HCT116 (cell line): Measurements from ENCODE around the gene GGT5. TPM values are rescaled to one million over a fixed set of nuclear protein-coding genes. Genes with fewer than 3 reads are reported as not detected.
"Not testable (repeated sequence)": the region's sequence is repeated elsewhere in the genome, so short reads cannot be mapped to it uniquely, and the experiment has no call there.

Experiments used
- ATAC-seq: fragments of 200-7000 bp; cut with Tn5 transposase; 2 replicates; pipeline ENCODE4 v1.9.1; 2020; ENCODE audit warnings: mild to moderate bottlenecking, moderate library complexity
- BruUV-seq: library from RNA; stranded (reverse); fragments of 400-500 nt; replicated peaks from 2 replicates; lab custom pipeline; 2021; lab: Mats Ljungman, UMichigan
- CTCF ChIA-PET: fragments of 300-600 bp; sonication (Branson Sonifier 250); formaldehyde crosslinking; loops from one replicate; lab custom pipeline; 2021; ENCODE audit warnings: antibody characterized with exemption; lab: Charles Lee
- POLR2A ChIA-PET: fragments of 300-600, 350-600 bp; sonication (Branson Sonifier 250); formaldehyde crosslinking; loops from one replicate; lab custom pipeline; 2021; ENCODE audit warnings: antibody characterized with exemption; lab: Charles Lee
- RAD21 ChIA-PET, 2 experiments: fragments of 300-600 bp; sonication (Branson Sonifier 250); formaldehyde crosslinking; loops; one replicate each; lab custom pipeline; 2023; ENCODE audit warnings: low total read pairs in 2 of 2; ENCODE audit not compliant: uncharacterized antibody in 2 of 2, unreplicated experiment in 2 of 2, low non-redundant PET in 1 of 2; lab: Charles Lee
- DNase-seq: peaks from one replicate; pipeline ENCODE4 v3.0.0-alpha.2; 2010; ENCODE audit warnings: low read depth, low spot score
- H2AFZ ChIP-seq: fragments of 200-600 bp; shearing (Covaris generic), sonication (generic); 2 replicates; pipeline ENCODE4 v1.6.1; 2017; ENCODE audit warnings: low read depth, mixed run types, mixed read lengths, antibody characterized with exemption, low read length; ENCODE audit not compliant: poor library complexity, severe bottlenecking
- H3K27ac ChIP-seq: 2 replicates; pipeline ENCODE4 v1.5.1; 2012; ENCODE audit warnings: low read depth, low read length
- H3K27me3 ChIP-seq: fragments of 200-600 bp; sonication (generic); 2 replicates; pipeline ENCODE4 v1.6.1; 2016; ENCODE audit warnings: mixed run types, low read length, mixed read lengths; ENCODE audit not compliant: insufficient read depth
- H3K36me3 ChIP-seq, 2 experiments: fragments of 200-500 bp in 1 of 2; fragments of 200-600 bp in 1 of 2; sonication (Bioruptor generic) in 1 of 2; sonication (generic) in 1 of 2; 2 replicates each; pipeline versions ENCODE4 v1.5.1 to v1.6.1; 2014 to 2016; ENCODE audit warnings: low read length in 2 of 2, inconsistent platforms in 1 of 2, mixed read lengths in 1 of 2, mixed run types in 1 of 2; ENCODE audit not compliant: insufficient read depth in 2 of 2, control insufficient read depth in 1 of 2
- H3K4me1 ChIP-seq, 2 experiments: fragments of 200-600 bp in 1 of 2; sonication (generic) in 1 of 2; 2 replicates each; pipeline versions ENCODE4 v1.5.1 to v1.6.1; 2012 to 2017; ENCODE audit warnings: low read length in 2 of 2, inconsistent platforms in 1 of 2, mild to moderate bottlenecking in 1 of 2, mixed read lengths in 1 of 2, mixed run types in 1 of 2, moderate library complexity in 1 of 2; ENCODE audit not compliant: insufficient read depth in 2 of 2, control insufficient read depth in 1 of 2
- H3K4me2 ChIP-seq: fragments of 200-600 bp; sonication (generic); 2 replicates; pipeline ENCODE4 v1.6.1; 2017; ENCODE audit warnings: mixed run types, low read length, mixed read lengths
- H3K4me3 ChIP-seq, 2 experiments: fragments of 200-600 bp in 1 of 2; sonication (generic) in 1 of 2; replicated peaks in 1 of 2; 2 replicates each; pipeline ENCODE4 v1.5.1; 2011 to 2016; ENCODE audit warnings: low read length in 2 of 2, control low read depth in 1 of 2, low read depth in 1 of 2, mild to moderate bottlenecking in 1 of 2, mixed read lengths in 1 of 2, mixed run types in 1 of 2
- H3K79me2 ChIP-seq: fragments of 200-600 bp; sonication (generic); 2 replicates; pipeline ENCODE4 v1.6.1; 2017; ENCODE audit warnings: mild to moderate bottlenecking, mixed run types, low read length, moderate library complexity, mixed read lengths; ENCODE audit not compliant: insufficient read depth
- H3K9ac ChIP-seq: fragments of 200-600 bp; sonication (generic); 2 replicates; pipeline ENCODE4 v1.6.1; 2016; ENCODE audit warnings: low read length, mixed read lengths
- H3K9me2 ChIP-seq: fragments of 200-600 bp; sonication (generic), shearing (Covaris generic); 2 replicates; pipeline ENCODE4 v1.6.1; 2017; ENCODE audit warnings: mixed run types, mild to moderate bottlenecking, moderate library complexity; ENCODE audit not compliant: insufficient read depth
- H3K9me3 ChIP-seq, 2 experiments: fragments of 200-500 bp in 1 of 2; fragments of 200-600 bp in 1 of 2; sonication (Bioruptor generic) in 1 of 2; sonication (generic) in 1 of 2; 2 replicates each; pipeline ENCODE4 v1.6.1; 2014 to 2017; ENCODE audit warnings: low read length in 2 of 2, mixed read lengths in 2 of 2, inconsistent platforms in 1 of 2, low read depth in 1 of 2, mild to moderate bottlenecking in 1 of 2, mixed run types in 1 of 2, moderate library complexity in 1 of 2; ENCODE audit not compliant: control insufficient read depth in 1 of 2, insufficient read depth in 1 of 2
- H4K20me1 ChIP-seq: fragments of 200-600 bp; sonication (generic), shearing (Covaris generic); 2 replicates; pipeline ENCODE4 v1.6.1; 2017; ENCODE audit warnings: mixed run types, mild to moderate bottlenecking, moderate library complexity; ENCODE audit not compliant: insufficient read depth
- CBX3 ChIP-seq: IDR thresholded peaks from 2 replicates; pipeline ENCODE4 v1.6.1; 2012; ENCODE audit warnings: low read depth
- CEBPB ChIP-seq: IDR thresholded peaks from 2 replicates; pipeline ENCODE4 v1.6.1; 2012; ENCODE audit warnings: low read depth
- EGR1 ChIP-seq: IDR thresholded peaks from 2 replicates; pipeline ENCODE4 v1.6.1; 2012; ENCODE audit warnings: low read depth
- EZH2 ChIP-seq: fragments of 200-600 bp; sonication (generic); IDR thresholded peaks from 2 replicates; pipeline ENCODE4 v1.6.1; 2017; ENCODE audit warnings: antibody characterized with exemption, mixed run types
- EZH2phosphoT487 ChIP-seq: fragments of 200-600 bp; IDR thresholded peaks from 2 replicates; pipeline ENCODE4 v1.6.1; 2018; ENCODE audit warnings: antibody characterized with exemption, borderline replicate concordance
- FOSL1 ChIP-seq: IDR thresholded peaks from 2 replicates; pipeline ENCODE4 v1.6.1; 2012; ENCODE audit warnings: low read depth
- JUND ChIP-seq: IDR thresholded peaks from 2 replicates; pipeline ENCODE4 v1.6.1; 2012
- POLR2A ChIP-seq: IDR thresholded peaks from 2 replicates; pipeline ENCODE4 v1.7.0; 2011; ENCODE audit warnings: borderline replicate concordance; ENCODE audit not compliant: insufficient read depth, insufficient read length; ENCODE audit errors: extremely low read depth
- POLR2AphosphoS5 ChIP-seq: IDR thresholded peaks from 2 replicates; pipeline ENCODE4 v1.6.1; 2011; ENCODE audit warnings: mild to moderate bottlenecking, low read depth, low read length, moderate library complexity
- RAD21 ChIP-seq: IDR thresholded peaks from 2 replicates; pipeline ENCODE4 v1.6.1; 2012; ENCODE audit warnings: low read depth, mild to moderate bottlenecking
- SIN3A ChIP-seq: IDR thresholded peaks from 2 replicates; pipeline ENCODE4 v1.6.1; 2012; ENCODE audit warnings: low read depth
- SP1 ChIP-seq: IDR thresholded peaks from 2 replicates; pipeline ENCODE4 v1.6.1; 2012; ENCODE audit warnings: low read depth
- SRF ChIP-seq: IDR thresholded peaks from 2 replicates; pipeline ENCODE4 v1.6.1; 2012; ENCODE audit warnings: low read depth
- YY1 ChIP-seq: IDR thresholded peaks from 2 replicates; pipeline ENCODE4 v1.6.1; 2011; ENCODE audit warnings: low read length, low read depth, moderate library complexity, mild to moderate bottlenecking; ENCODE audit not compliant: insufficient replicate concordance; ENCODE audit errors: extremely low read depth
- ZFX ChIP-seq: fragments of 450-650 bp; IDR thresholded peaks from 2 replicates; pipeline ENCODE4 v1.6.1; 2017
- intact Hi-C: fragments of 100-400 bp; cut with micrococcal nuclease; formaldehyde crosslinking; loops from 2 replicates; pipeline ENCODE4 v1.10.0; 2022
- total RNA-seq: library from RNA; stranded (reverse); gene quantifications from one replicate; pipeline ENCODE4 v1.2.1, GENCODE V29; 2021; ENCODE audit not compliant: unreplicated experiment
- TF ChIP-seq, protein P1 (sequence below), 3 experiments: fragments of 200-600 bp in 1 of 3; sonication (generic) in 1 of 3; IDR thresholded peaks in 2 of 3; conservative IDR thresholded peaks in 1 of 3; 2 replicates each; pipeline ENCODE4 v1.5.1; 2012 to 2017; ENCODE audit warnings: low read depth in 2 of 3, low read length in 2 of 3, antibody characterized with exemption in 1 of 3, borderline replicate concordance in 1 of 3, control low read depth in 1 of 3, mild to moderate bottlenecking in 1 of 3, mixed read lengths in 1 of 3, mixed run types in 1 of 3, moderate library complexity in 1 of 3; ENCODE audit not compliant: insufficient read depth in 1 of 3
- TF ChIP-seq, protein P2 (sequence below): IDR thresholded peaks from 2 replicates; pipeline ENCODE4 v1.6.1; 2012; ENCODE audit warnings: low read depth

GGT5 gene
- total RNA-seq, 1 experiment from 2014 or later, result 0.57 TPM

DNA sequence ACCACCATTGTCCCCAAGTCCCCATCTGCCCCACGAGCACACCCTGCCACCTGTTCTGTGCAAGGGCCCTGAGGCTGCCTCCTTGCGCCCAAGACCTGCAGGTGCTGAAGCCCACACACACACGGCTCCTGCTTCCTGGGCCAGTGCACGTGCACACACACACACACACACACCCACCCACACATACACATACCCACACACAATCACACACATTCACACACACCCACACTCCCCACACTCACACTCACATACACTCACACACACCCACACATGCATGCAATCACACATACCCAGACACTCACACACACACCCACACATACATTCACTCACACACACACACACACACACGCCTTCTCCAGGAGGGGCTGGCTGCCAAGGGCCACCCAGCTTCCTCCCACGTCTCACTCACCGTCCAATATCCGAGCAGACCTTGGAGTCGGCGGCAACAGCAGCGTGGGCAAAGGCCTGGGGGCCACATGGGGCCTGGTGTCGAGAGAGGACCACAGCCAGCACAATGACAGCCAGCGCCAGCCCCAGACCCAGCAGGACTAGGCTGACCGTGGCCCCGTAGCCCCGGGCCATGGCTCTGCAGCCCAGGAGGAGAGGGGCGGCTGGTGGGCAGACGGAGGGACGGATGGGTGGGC lies 616 bp downstream of the GGT5 start:
- Histone ChIP-seq H3K79me2 (no peaks in the 10 kb centered on the region), H3K9me2 (no peaks in the 10 kb centered on the region), H3K27me3 (no peaks in the 10 kb centered on the region), H2AFZ (no peak overlapping the region), H3K9ac (no peak overlapping the region), H3K4me2 (no peak overlapping the region), H3K4me1 (peaks cover 25 to 36% of the 10 kb centered on the region in 2 experiments), H3K9me3 (no peaks in the 10 kb centered on the region), H3K36me3 (no peaks in the 10 kb centered on the region), H3K27ac (peak overlapping the region; percentile 42; the same call in 1 of the 2 replicates), H4K20me1 (no peaks in the 10 kb centered on the region), H3K4me3 (no peak overlapping the region)
- DNase-seq (no peak), ATAC-seq (no peak)
- BruUV-seq, result no TSS peak
- intact Hi-C loops, result no loop called here
- ChIA-PET POLR2A (no interaction called here), CTCF (no interaction called here), RAD21 (interaction anchor here in 1 of 2 experiments (1.1 kb wide), 1 partner anchor 54 kb away, joined by 3 read pairs; no protein-coding TSS in a partner anchor)
- TF ChIP-seq EZH2 (no peak), FOSL1 (no peak), CBX3 (no peak), ZFX (no peak), SIN3A (no peak), POLR2AphosphoS5 (no peak), YY1 (no peak), EZH2phosphoT487 (no peak), RAD21 (no peak), EGR1 (no peak), POLR2A (no peak), JUND (no peak), SRF (no peak), SP1 (no peak), CEBPB (no peak)
- TF ChIP-seq, protein P1, sequence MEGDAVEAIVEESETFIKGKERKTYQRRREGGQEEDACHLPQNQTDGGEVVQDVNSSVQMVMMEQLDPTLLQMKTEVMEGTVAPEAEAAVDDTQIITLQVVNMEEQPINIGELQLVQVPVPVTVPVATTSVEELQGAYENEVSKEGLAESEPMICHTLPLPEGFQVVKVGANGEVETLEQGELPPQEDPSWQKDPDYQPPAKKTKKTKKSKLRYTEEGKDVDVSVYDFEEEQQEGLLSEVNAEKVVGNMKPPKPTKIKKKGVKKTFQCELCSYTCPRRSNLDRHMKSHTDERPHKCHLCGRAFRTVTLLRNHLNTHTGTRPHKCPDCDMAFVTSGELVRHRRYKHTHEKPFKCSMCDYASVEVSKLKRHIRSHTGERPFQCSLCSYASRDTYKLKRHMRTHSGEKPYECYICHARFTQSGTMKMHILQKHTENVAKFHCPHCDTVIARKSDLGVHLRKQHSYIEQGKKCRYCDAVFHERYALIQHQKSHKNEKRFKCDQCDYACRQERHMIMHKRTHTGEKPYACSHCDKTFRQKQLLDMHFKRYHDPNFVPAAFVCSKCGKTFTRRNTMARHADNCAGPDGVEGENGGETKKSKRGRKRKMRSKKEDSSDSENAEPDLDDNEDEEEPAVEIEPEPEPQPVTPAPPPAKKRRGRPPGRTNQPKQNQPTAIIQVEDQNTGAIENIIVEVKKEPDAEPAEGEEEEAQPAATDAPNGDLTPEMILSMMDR (IDR thresholded peaks at IDR 0.05 in 2 of 3, conservative IDR thresholded peaks at IDR 0.05 in 1 of 3; ENCODE audit: borderline replicate concordance in 1 of 3, insufficient read depth in 1 of 3, low read depth in 2 of 3, low read length in 2 of 3), result no peak
- TF ChIP-seq, protein P2, sequence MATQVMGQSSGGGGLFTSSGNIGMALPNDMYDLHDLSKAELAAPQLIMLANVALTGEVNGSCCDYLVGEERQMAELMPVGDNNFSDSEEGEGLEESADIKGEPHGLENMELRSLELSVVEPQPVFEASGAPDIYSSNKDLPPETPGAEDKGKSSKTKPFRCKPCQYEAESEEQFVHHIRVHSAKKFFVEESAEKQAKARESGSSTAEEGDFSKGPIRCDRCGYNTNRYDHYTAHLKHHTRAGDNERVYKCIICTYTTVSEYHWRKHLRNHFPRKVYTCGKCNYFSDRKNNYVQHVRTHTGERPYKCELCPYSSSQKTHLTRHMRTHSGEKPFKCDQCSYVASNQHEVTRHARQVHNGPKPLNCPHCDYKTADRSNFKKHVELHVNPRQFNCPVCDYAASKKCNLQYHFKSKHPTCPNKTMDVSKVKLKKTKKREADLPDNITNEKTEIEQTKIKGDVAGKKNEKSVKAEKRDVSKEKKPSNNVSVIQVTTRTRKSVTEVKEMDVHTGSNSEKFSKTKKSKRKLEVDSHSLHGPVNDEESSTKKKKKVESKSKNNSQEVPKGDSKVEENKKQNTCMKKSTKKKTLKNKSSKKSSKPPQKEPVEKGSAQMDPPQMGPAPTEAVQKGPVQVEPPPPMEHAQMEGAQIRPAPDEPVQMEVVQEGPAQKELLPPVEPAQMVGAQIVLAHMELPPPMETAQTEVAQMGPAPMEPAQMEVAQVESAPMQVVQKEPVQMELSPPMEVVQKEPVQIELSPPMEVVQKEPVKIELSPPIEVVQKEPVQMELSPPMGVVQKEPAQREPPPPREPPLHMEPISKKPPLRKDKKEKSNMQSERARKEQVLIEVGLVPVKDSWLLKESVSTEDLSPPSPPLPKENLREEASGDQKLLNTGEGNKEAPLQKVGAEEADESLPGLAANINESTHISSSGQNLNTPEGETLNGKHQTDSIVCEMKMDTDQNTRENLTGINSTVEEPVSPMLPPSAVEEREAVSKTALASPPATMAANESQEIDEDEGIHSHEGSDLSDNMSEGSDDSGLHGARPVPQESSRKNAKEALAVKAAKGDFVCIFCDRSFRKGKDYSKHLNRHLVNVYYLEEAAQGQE, result no peak

DNA sequence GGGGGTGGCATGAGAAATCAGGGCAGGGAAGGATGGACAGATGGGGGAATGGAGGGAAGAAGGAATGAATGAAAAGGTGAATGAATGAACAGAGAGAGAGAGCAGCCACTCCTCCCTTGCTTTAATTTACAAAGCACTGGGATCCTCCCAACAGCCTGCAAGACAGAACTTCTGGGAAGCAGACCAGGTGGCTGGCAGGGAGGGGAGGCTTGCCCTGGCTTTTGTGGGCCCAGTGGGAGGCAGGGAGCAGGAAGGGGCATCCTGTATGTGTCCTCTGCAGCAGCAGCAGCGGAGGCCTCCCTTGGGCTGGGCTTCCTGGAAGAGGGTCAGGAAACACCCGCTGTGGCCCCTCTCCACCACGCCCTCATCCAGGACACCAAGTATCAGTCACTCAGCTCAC lies 1.5 kb downstream of the GGT5 start:
- peak overlapping the region; percentile 8; the same call in 1 of the 2 replicates for H3K27ac ChIP-seq
- CTCF ChIA-PET, result interaction anchor here (1.1 to 1.6 kb wide), 3 partner anchors 12 to 53 kb away, joined by 3 to 6 read pairs (median 4); no protein-coding TSS in a partner anchor
- H2AFZ ChIP-seq, ATAC-seq, H3K9ac ChIP-seq, H3K9me2 ChIP-seq, H3K36me3 ChIP-seq, H3K4me2 ChIP-seq, H3K4me3 ChIP-seq, H3K27me3 ChIP-seq, BruUV-seq, intact Hi-C loops, POLR2A ChIA-PET, DNase-seq, H4K20me1 ChIP-seq, H3K79me2 ChIP-seq, H3K9me3 ChIP-seq: not testable (repeated sequence)
- peaks cover 27 to 37% of the 10 kb centered on the region in 2 experiments for H3K4me1 ChIP-seq
- RAD21 ChIA-PET, result interaction anchor here in 1 of 2 experiments (1.1 kb wide), 1 partner anchor 54 kb away, joined by 3 read pairs; no protein-coding TSS in a partner anchor
